Osteoblast (primary cell): ENCODE results near the gene ZMYND19. TPM values are rescaled to one million over a fixed set of nuclear protein-coding genes. Genes with fewer than 3 reads are reported as not detected.

Experiments used
- DNase-seq: peaks from one replicate; pipeline ENCODE4 v3.0.0; 2011; ENCODE audit warnings: low spot score, mixed read lengths; ENCODE audit not compliant: insufficient read length; ENCODE audit errors: missing footprints
- H2AFZ ChIP-seq: 2 replicates; pipeline ENCODE4 v1.6.0; 2011; ENCODE audit warnings: mild to moderate bottlenecking, low read length
- H3K27ac ChIP-seq: 2 replicates; pipeline ENCODE4 v1.5.1; 2011; ENCODE audit warnings: mild to moderate bottlenecking, low read depth, low read length, moderate library complexity
- H3K27me3 ChIP-seq: 2 replicates; pipeline ENCODE4 v1.6.0; 2012; ENCODE audit warnings: mild to moderate bottlenecking, control low read depth, inconsistent platforms, low read length, moderate library complexity; ENCODE audit not compliant: insufficient read depth
- H3K36me3 ChIP-seq: 2 replicates; pipeline ENCODE4 v1.5.1; 2011; ENCODE audit warnings: mild to moderate bottlenecking, low read length, control low read depth, moderate library complexity; ENCODE audit not compliant: insufficient read depth
- H3K4me1 ChIP-seq: 2 replicates; pipeline ENCODE4 v1.5.1; 2011; ENCODE audit warnings: mild to moderate bottlenecking, low read length, control low read depth, moderate library complexity; ENCODE audit not compliant: insufficient read depth
- H3K4me2 ChIP-seq: 2 replicates; pipeline ENCODE4 v1.6.0; 2011; ENCODE audit warnings: mild to moderate bottlenecking, low read length; ENCODE audit not compliant: insufficient read depth
- H3K4me3 ChIP-seq: fragments of 200-600 bp; sonication (generic); 3 replicates; pipeline ENCODE4 v1.5.1; 2012; ENCODE audit warnings: mild to moderate bottlenecking, low read length, inconsistent platforms; ENCODE audit not compliant: insufficient read depth
- H3K79me2 ChIP-seq: 2 replicates; pipeline ENCODE4 v1.6.0; 2012; ENCODE audit warnings: mild to moderate bottlenecking, low read length, control low read depth, inconsistent platforms; ENCODE audit not compliant: insufficient read depth
- H3K9me3 ChIP-seq: 2 replicates; pipeline ENCODE4 v1.5.1; 2011; ENCODE audit warnings: low read depth, low read length, control low read depth
- H4K20me1 ChIP-seq: 2 replicates; pipeline ENCODE4 v1.6.0; 2012; ENCODE audit warnings: mild to moderate bottlenecking, low read length, control low read depth; ENCODE audit not compliant: insufficient read depth
- CTCF ChIP-seq: IDR thresholded peaks from 2 replicates; pipeline ENCODE4 v1.5.1; 2011; ENCODE audit warnings: mild to moderate bottlenecking, low read depth, low read length, moderate library complexity; ENCODE audit errors: extremely low read depth
- total RNA-seq: library from RNA; depleted of rRNA; stranded (reverse); fragments of >200 nt; gene quantifications from 2 replicates; pipeline ENCODE4 v1.2.3, GENCODE V29; 2012

The ZMYND19 gene
- total RNA-seq, 1 donor = 10.5 TPM

- H3K9me3 ChIP-seq = no peaks in the 10 kb centered on the region
Observed at GRCh38 chr9:137583347-137583746, 7.0 kb downstream of the ZMYND19 start.

GRCh38 chr9:137582286-137582860, 7.9 kb downstream of the ZMYND19 start:
- Histone ChIP-seq H4K20me1 (peaks cover 9% of the 10 kb centered on the region), H3K79me2 (peaks cover 36% of the 10 kb centered on the region), H3K27me3 (no peaks in the 10 kb centered on the region), H3K9me3 (no peaks in the 10 kb centered on the region), H3K4me2 (no peak overlapping the region), H3K4me3 (no peak overlapping the region), H3K4me1 (peaks cover 11% of the 10 kb centered on the region), H2AFZ (no peak overlapping the region), H3K36me3 (peaks cover 34% of the 10 kb centered on the region), H3K27ac (no peak overlapping the region)
- peak; percentile 85 for DNase-seq
- TF ChIP-seq CTCF = peak; percentile 32

More at GRCh38 chr9:137583347-137583746, 7.0 kb downstream of the ZMYND19 start:
- Histone ChIP-seq H3K27ac (no peak overlapping the region), H4K20me1 (peaks cover 5% of the 10 kb centered on the region), H3K4me3 (no peak overlapping the region), H3K4me2 (no peak overlapping the region), H3K79me2 (peaks cover 38% of the 10 kb centered on the region), H3K27me3 (no peaks in the 10 kb centered on the region), H3K4me1 (peaks cover 6% of the 10 kb centered on the region), H3K36me3 (peaks cover 44% of the 10 kb centered on the region), H2AFZ (no peak overlapping the region)
- DNase-seq = peak; percentile 66
- TF ChIP-seq CTCF = no peak

- peaks cover 7% of the 10 kb centered on the region for H4K20me1 ChIP-seq
- H3K79me2 ChIP-seq = peaks cover 39% of the 10 kb centered on the region
- no peak overlapping the region for H2AFZ ChIP-seq
- H3K4me2 ChIP-seq = no peak overlapping the region
- peaks cover 16% of the 10 kb centered on the region for H3K4me1 ChIP-seq
- peak; percentile 70 for DNase-seq
- no peaks in the 10 kb centered on the region for H3K27me3 ChIP-seq
- peaks cover 27% of the 10 kb centered on the region for H3K36me3 ChIP-seq
- H3K27ac ChIP-seq = no peak overlapping the region
- H3K9me3 ChIP-seq = no peaks in the 10 kb centered on the region
- no peak for TF ChIP-seq CTCF
- no peak overlapping the region for H3K4me3 ChIP-seq
Observed at GRCh38 chr9:137581361-137582285, 8.7 kb downstream of the ZMYND19 start.

- Histone ChIP-seq H3K36me3 (peaks cover 21% of the 10 kb centered on the region), H2AFZ (no peak overlapping the region), H3K4me1 (peaks cover 16% of the 10 kb centered on the region), H3K27me3 (no peaks in the 10 kb centered on the region), H3K27ac (no peak overlapping the region), H3K9me3 (no peaks in the 10 kb centered on the region), H3K4me3 (no peak overlapping the region), H3K4me2 (no peak overlapping the region), H3K79me2 (peaks cover 45% of the 10 kb centered on the region), H4K20me1 (peaks cover 11% of the 10 kb centered on the region)
- TF ChIP-seq CTCF = no peak
- peak; percentile 44 for DNase-seq
Observed at GRCh38 chr9:137580954-137581322, 9.4 kb downstream of the ZMYND19 start.
